Activated CD4-positive, CD25-positive, alpha-beta regulatory T cell treated with anti-CD3 and anti-CD28 coated beads, Interleukin-2, amount 50 U/mL, for 72 hours (primary cell): ENCODE measurements around the gene VPS37C.

ENCODE experiments used
- DNase-seq: peaks from one replicate; pipeline ENCODE4 v3.0.0; 2021

The VPS37C gene

DNA sequence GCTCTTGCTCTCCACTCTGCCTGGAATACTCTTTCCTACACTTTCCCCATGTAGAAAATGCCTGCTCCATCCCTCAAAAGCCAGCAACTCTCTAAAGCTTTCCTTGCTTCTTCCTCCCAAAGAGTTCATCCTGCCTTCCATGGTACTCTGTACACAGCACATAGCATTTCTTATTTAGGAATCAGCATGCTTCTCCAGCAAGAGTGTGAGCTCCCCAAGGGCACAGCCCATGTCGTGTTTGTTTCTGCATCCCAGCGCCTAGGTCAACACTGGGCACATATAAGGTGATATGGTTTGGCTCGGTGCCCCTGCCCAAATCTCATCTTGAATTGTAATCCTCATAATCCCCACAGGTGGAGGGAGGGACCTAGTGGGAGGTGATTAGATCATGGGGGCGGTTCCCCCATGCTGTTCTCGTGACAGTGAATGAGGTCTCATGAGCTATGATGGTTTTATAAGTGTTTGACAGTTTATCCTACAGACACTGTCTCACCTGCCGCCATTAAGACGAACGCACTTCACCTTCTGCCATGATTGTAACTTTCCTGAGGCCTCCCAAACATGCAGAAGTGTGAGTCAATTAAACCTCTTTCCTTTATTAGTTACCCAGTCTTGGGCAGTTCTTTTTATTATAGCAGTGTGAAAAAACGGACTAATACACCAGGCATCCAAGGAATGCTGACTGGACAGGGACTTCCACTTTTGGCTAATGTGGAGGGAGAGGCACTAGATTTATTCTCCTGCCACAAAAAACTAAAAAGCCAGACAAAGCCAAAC is 8.2 kb downstream of the VPS37C start:
- DNase-seq, result no peak

DNA sequence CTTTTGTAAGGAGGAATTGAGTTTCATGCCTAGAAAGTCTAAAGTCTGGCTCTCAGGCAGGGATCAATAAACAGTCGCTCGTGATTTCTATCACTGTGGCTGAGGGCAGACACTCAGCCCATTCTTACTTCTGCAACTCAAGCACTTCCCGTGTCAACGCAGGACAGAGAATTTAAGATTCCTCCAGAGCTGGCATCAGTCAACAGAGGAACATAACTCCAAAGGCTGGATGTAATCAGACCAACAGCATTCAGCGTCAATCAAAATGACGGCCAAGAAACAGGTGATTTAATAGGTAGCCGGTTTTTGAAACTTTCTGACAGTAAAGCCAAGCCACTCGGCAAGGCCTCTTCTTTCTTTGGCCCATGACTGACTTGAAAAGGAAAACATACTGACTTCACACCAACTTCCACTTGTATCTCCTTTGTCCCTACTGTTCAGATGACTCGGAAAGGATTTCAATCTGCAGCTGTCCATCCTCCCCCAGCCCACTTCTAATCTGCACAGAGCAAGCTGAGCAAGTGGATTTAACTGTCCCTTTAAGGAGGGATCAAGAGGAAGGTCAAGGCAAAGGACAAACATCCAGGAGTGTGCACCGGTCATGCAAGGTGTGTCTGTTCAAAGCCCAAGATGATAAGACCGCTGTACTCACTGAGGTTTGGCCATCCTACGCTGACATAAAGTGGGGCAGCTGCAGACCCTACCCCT is 9.5 kb downstream of the VPS37C start:
- DNase-seq, result no peak

DNA sequence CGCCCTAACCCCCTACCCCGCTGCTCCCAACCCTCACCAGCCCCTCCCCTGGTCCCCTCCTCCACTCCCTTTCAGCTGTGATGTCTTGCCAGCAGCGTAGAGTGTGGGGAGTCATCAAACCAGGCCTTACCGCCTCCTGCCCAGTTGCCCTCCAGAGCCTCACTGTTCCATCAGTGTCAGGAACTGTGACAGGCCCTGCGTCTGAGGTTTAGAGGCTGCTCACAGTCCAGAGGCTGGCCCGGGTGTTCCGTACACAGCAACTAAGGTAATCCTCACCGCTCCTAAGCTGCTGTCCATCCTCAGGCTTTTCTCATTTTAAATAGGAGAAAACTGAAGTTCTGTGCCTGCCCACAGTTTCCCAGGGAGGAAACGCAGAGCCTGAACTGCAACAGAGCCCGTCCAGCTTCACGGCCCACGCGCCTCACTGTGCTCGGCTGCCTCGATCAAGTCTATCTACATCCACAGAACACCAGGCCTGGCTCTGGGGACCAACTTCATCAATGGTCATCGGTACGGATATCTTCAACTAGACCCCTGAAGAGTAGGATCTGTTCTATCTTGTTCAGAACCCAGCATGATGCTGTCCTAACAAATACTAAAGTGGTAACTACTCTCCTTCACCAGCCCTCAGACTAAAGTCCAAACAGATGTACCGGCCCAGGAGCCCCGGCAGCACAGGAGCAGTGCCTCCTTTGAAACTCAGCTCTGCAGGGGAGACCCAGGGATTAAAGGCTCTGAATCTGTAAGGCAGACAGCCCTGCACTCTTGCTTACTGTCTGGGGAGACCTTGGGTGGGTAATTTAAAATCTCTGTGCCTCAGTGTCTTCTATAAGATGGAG is 10.3 kb downstream of the VPS37C start:
- no peak for DNase-seq

DNA sequence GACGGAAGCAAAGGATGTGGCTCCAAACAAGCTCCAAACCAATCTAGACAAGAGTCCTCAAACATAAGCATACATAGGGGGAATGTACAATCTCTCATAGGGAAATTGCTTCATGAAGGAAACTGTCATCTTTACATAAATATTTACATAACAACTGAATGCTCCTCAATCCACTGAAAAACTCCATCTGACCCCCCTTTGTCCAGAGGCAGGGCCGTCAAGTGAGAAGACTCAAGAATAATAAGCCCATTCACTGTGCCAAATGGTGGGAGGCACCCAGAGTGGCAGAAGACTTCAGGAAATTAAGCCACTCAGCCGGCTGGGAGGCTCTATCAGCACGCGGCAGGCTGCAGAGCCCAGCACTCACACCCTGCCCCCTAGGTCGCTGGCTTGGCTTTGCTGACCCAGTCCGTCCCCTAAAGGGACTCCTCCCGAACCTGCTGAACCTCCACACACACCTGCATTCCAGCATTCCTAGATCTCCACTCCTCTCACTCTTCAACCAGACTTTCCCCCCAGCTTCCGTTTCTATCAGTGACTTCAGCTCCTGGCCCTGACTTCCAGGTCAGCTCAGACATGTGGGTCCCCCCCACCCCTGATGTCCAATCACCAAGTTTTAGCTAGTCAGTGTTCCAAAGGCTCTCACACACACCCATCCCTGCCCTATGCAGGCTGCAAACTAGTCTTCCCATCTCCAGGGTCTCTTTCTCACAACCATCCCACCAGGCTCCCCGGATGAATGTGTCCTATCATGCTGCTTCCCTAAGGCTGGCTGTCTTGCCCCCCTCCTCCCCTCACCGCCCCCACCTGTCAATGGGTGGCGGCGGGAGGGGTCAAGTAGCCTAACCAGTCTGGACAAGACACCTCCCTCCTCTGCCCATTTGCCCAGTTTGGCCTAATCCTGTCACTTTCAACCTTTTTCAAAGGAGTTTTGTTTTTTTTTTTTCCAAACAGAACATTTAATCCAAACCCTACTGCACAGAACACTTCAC is 11.3 kb downstream of the VPS37C start:
- no peak for DNase-seq

DNA sequence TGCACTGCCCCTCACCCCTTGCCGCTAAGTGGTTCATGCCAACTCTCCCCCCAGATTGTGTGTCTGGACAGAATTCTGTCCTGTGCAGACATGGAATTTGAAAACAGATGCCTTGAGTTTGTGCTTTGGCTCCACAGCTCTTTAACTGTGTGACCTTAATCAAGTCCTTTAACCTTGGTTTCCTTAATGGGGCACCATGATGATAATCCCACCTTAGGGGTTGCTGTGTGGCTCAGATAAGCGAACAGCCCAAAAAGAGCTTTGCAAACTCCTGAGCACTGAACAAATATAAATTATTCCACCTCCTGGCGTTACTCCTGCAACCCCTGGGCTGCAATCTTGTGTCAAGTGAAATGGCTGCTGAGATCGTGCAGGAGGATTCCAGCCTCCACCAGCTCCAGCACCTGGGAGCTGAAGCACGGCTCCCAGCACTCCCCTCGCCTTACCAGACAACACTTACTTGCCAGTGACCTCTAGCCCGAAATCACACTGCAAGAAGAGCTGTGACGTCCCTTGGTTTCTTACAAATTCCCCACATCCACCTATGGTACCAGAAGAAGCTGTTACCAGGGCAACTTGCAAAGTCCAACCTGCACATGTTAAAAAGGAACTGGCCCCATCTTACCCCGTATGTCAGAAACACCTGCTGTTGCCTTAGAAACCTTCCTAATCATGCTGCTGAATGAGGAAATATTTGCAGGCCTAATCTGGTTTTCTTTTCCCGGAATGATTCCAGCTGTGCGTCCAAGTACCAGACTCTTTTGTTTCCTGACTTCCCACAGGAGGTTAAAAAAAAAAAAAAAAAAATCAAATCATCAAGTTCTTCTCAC is 13.2 kb downstream of the VPS37C start:
- DNase-seq, result no peak

DNA sequence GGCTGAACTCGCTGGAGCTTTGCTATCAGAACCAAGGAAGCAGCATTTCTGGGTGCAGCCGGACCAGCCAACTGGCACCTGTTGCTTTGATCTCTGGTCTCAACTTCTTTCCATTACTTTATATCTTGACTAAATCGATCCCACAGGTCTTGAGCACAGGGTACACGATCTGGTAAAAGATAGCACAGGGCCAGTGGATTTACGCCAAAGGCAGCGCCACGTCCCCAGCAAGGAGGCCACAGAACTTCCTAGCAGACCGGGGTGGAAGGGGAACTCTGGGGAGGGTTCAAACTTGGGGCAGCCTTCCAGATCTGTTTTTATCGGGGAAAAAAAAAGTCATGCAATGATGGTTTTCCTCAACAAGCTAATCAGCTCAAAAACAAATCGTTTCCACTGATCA is 14.0 kb downstream of the VPS37C start:
- no peak for DNase-seq

DNA sequence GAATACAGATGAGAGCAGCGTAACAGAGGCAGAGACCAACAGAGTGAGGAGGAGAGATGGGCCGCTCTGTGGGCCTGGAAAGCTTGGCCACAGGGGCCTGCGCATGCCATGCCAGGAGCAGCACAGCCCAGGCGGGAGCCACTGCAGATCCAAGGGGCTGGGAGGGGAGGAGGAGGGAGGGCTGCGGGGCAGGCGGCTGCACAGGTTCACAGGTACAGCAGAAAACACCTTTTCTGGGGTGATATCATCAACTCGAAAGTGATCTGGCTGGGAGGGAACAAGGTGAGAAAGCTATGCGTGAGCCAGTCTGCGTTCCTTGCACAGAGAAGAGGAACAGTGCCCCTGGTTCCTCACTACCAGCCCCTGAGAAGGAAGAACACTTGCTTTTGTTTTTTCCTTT is 14.8 kb downstream of the VPS37C start:
- no peak for DNase-seq

DNA sequence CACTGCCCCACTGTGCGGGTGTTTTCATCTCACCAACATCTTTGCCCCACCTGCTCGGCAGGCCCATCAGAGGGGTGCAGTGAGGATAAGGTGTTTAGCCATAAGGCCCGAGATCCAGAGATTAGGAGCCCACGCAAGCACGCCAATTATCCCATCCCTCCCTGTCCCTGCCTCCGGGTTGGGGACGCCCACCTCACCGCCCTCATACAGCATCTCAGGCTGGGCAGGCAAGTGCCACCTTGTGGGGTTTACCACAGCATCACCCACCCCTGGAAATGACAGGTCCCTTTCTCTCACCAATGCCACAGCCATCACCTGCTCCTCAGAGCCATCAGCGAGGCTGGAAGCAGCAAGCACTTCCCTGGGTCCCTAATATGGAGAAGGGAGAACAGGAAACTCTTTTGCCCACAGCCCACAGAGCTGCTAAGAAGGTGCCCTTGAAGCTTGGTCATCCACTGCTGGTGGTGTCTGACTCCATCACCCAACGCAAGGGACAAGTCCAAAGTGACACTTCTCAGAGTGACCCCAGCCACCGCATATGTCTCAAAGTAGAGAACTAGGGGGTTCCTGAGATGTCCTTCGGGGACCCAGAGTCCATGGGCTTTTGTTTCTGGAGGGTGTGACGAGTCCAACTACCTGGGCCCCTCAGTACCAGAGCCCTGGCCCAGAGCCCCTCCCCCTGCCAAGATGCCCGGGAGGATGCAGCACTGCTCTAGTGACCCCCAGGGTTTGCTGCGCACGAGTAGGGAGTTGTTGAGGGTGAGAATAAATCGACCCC is 15.8 kb downstream of the VPS37C start:
- no peak for DNase-seq

DNA sequence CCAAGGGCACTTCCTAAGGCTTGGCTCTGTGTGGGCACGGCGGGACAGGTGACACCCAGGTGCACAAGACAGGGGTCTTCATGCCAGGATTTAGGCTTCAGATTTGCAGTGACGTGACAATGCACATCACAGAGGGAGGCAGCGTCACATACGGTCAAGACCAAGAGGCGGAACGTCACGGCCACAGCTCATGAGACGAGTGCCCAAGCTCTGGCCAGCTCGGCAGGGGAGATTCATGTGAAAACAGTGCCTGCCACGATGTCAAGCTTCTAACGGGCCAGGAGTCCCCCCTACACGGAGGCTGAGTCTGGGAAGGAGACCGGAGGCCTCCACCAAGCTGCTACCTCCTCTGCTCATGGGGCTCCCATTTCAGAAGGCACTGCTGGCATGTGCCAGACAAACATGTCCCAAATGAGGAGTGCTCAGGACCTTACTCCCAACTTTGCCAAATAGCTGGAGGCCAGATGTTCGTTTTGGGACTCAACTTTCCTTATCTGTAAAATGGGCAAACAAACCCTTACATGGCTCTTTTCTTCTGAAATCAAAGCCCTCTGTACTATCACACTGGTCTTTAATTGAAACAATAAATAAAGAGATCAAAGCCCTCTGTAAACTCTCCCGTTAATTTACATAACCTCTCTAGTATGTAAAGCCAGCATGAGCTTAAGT is 16.6 kb downstream of the VPS37C start:
- DNase-seq, result no peak

DNA sequence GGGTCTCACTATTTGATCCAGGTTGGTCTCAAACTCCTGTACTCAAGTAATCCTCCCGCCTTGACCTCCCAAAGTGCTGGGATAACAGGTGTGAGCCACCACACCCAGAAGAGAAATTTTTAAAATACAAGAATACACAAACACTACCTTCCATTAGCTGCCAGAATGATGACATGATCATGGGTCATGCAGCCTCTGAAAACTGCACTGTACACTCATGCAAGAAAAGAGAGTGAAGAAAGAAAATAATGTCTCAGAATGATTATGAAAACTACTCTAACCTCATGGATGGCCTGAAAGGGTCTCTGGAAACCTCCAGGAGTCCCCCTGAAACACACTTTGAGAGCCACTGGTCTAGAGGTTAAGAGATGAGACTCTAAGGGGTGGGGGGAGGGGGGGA is 18.8 kb downstream of the VPS37C start:
- no peak for DNase-seq

DNA sequence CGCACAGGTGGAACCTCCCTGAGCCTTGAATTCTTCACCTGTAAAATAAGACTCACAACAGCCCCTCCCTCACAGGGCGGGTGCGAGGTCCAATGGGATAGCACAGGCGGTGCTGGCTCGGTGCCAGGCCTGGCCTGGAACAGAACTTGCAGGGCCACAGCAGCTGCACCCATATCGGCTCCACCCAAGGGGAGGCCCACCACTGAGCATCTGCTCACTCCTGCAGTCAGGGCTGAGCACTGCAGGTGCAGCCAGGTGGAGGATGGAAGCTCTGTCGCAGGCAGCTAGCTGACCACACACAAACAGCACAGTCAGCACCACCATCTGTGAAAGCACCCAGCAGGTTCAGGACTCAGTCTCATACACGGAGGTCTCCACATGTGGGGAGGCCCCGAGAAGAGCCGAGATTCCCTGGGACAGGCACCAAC is 19.6 kb downstream of the VPS37C start:
- no peak for DNase-seq

DNA sequence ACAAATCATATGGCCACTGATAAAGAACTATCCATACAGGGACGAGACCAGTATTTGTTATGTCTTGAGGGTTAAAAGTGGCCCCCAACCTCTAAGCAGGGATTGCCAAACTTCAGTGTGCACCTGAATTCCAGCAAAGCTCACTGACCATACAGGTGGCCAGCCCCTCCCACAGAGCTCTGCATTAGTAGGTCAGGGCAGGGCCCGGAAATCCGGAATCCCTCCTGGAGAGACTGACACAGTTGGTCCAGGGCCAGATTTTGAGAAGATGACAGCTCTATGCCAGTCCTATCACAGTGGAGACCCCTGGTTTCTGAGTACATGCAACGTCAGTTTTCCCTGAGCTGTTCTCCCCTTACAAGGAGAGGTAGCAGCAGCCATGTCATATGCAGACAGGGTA is 20.8 kb downstream of the VPS37C start:
- no peak for DNase-seq

DNA sequence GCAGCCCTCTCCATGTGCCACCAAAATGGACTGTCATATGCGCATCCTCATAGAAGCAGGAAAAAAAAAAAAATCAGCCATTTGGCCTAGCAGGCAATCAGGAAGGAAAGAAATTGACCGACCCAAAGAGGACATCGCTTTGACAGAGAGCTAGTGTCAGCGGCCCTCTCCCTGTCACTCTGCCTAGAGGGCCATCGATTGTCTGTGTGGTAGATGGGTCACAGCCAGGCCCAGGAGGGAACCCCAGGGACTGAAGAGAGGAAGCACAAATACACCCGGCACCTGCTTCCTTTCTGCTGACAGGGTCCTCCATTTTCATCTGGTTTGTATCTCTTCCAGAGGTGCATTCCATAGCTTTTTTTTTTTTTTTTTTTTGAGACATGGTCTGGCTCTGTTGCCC is 21.8 kb downstream of the VPS37C start:
- DNase-seq, result no peak

DNA sequence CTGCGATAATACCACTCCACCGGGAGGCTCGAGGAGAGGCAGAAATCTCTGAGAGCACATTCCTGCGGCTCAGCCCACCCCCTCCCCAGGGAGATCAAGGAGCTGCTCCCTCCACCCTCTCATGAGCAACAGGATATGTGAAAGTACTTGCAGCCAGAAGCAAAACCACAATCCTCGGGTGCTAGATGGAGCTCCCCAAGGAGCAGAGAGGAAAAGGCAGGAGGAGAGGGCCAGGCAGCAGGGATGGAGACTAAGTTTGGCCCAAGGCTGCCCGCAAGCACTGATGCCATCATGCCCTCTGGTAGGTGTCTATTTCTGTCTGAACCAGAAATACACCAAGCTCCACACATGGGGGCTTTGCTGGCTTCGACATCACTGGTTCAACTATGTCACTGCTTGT is 22.3 kb downstream of the VPS37C start:
- no peak for DNase-seq

DNA sequence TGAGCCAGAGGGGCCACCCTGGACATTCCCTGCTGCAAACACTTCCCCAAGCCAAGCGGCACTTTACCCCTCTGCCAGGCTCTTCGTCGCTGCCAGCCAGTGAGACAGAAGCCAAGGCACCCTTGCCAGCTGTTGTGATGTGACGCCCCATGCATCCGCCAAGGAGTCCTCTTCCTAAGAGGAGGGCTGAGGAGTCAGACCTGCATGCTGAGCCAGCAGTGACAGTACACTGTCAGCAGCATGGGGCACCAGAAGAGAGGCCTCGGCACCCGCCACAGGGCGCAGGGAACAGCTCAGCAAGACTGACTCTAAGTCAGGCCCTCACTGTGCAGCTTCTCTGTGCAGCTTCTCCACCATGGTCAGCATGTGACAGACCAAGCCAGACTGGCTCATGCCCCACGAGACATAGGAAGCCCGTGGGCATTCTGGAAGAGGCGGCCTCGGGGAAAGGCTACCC is 26.4 kb downstream of the VPS37C start:
- no peak for DNase-seq

DNA sequence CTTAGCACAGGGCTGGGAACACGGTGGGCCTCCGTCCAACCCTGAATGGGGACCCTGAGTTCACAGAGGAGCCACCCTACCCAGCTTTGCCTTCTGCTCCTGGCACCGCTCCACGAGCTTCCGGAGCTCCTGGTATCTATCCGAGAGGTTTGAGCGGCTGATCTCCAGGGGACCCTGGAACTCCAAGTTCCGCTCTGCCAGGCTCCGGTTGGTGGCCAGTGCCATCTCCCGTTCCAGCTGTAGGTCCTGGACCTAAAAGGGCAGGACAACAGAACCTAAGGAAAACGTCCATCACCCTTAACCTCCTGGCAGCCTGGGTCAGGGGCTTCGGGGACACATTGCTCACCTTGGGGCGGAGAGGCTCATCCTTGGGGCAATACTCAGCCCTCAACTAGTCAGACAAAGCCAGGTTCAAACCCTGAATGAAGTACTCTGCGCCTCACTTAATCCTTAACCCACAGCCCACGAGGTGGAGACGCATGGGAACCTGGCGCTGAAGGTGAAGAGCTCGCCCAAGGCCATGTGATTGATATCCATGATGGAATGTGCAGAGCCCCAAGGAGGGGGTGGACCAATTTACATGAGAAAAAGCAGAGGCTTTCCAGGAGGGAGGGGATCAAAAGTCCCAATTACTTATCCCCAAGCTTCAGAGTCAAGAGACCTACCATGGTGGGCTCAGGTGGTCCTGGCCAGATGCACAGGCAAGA is 27.1 kb downstream of the VPS37C start:
- no peak for DNase-seq

DNA sequence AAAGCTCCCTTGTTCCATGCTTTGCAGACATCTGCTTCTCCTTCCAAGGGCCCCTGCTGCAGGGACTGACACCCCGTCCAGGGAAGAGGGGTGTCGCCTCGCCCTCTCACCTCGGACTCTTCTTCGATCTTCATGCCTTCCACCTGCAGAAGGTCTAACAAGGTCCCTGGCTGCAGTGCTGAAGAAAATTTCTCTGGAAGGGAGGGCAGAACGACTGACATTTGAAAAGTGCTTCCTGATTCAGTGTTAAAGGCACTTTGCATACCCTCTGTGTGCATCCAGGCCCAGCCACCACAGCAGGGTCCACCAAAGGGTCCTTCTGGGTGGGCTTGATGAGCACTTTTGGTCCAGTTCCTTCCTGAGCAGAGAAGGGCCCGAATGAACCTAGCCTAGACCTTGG is 28.1 kb downstream of the VPS37C start:
- no peak for DNase-seq

DNA sequence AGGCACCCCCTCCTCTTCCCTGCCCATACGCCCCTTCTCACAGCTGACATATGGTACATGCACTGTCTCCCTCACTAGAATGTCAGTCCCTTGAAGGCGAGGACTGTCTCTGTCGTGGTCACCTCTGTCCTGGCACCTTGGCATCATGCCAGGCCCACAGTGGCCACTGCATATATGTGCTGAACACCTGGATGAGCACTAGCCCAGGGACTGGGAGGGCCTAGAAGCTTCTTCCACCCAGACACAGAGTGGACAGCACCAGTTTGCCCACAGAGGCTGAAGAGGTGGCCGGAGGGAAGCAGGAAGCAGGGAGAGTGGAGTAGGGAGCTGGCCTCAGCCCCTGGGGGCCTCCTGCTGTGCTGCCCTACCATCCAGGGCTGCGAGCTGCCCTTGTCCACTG is 28.6 kb downstream of the VPS37C start:
- no peak for DNase-seq

DNA sequence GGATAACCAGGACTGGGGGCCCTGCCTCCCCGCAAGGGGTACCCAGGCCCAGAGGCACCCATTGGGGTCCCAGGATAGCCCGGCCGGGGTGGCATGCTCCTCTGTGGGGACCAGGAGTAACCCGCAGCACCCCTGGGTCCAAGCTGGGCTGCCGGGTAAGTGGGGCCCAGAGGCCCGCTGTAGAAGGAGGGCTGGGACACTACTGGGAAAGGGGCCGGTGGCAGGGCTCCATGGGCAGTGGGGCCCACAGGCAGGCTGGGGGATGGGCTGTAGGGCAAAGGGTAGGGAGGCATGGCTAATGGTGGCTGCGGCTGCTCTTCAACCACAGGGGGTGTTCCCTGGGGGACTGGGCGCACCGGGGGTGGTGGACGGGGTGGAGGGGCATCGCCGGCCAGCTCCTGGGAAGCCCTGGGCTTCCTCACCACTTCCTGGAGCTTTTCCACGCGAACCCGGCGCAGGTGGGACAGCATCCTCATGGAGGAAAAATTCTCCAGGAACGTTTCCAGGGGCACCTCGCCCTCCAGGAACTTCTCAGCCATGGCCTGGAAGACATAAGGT is 29.1 kb downstream of the VPS37C start:
- no peak for DNase-seq
